ENCODE data around the gene PDCL3.

Gene PDCL3

GRCh38 chr2:100524331-100524730 lies 38.5 kb upstream of the PDCL3 start:
- peak; percentile 29 for DNase-seq
- H3K27ac ChIP-seq: no peak overlapping the region
- no peaks in the 10 kb centered on the region for H3K27me3 ChIP-seq (replicated peaks)
- in situ Hi-C loops (cut with HindIII; ENCODE audit: low pct_ligation_motif_present, low sequenced_read_pairs): no loop called here
- TF ChIP-seq CTCF (IDR thresholded peaks at IDR 0.05; ENCODE audit: low read depth, low read length, missing control alignments): no peak
- no peak overlapping the region for H3K4me3 ChIP-seq (ENCODE audit: low read depth, low read length)
- no peaks in the 10 kb centered on the region for H3K36me3 ChIP-seq (replicated peaks)

- Histone ChIP-seq H3K27ac (no peak overlapping the region), H3K36me3 (replicated peaks) (no peaks in the 10 kb centered on the region), H3K27me3 (replicated peaks) (no peaks in the 10 kb centered on the region), H3K4me3 (ENCODE audit: low read depth, low read length) (no peak overlapping the region)
- in situ Hi-C loops (cut with HindIII; ENCODE audit: low pct_ligation_motif_present, low sequenced_read_pairs): no loop called here
- no peak for DNase-seq
- TF ChIP-seq CTCF (IDR thresholded peaks at IDR 0.05; ENCODE audit: low read depth, low read length, missing control alignments): no peak
Observed at GRCh38 chr2:100526868-100527267, 35.9 kb upstream of the PDCL3 start.

- in situ Hi-C loops (cut with HindIII; ENCODE audit: low pct_ligation_motif_present, low sequenced_read_pairs): no loop called here
- no peak for TF ChIP-seq CTCF (IDR thresholded peaks at IDR 0.05; ENCODE audit: low read depth, low read length, missing control alignments)
- no peaks in the 10 kb centered on the region for H3K27me3 ChIP-seq (replicated peaks)
- H3K4me3 ChIP-seq (ENCODE audit: low read depth, low read length): no peak overlapping the region
- no peak overlapping the region for H3K27ac ChIP-seq
- no peaks in the 10 kb centered on the region for H3K36me3 ChIP-seq (replicated peaks)
- DNase-seq: no peak
Observed at GRCh38 chr2:100527440-100528015, 35.3 kb upstream of the PDCL3 start.

- TF ChIP-seq CTCF (IDR thresholded peaks at IDR 0.05; ENCODE audit: low read depth, low read length, missing control alignments): no peak
- no peak for DNase-seq
- no peaks in the 10 kb centered on the region for H3K36me3 ChIP-seq (replicated peaks)
- H3K27ac ChIP-seq: no peak overlapping the region
- H3K4me3 ChIP-seq (ENCODE audit: low read depth, low read length): no peak overlapping the region
- H3K27me3 ChIP-seq (replicated peaks): no peaks in the 10 kb centered on the region
- in situ Hi-C loops (cut with HindIII; ENCODE audit: low pct_ligation_motif_present, low sequenced_read_pairs): no loop called here
Observed at GRCh38 chr2:100529176-100529575, 33.6 kb upstream of the PDCL3 start.

- Histone ChIP-seq H3K4me3 (ENCODE audit: low read depth, low read length) (no peak overlapping the region), H3K27ac (no peak overlapping the region), H3K27me3 (replicated peaks) (no peaks in the 10 kb centered on the region), H3K36me3 (replicated peaks) (no peaks in the 10 kb centered on the region)
- no peak for DNase-seq
- no peak for TF ChIP-seq CTCF (IDR thresholded peaks at IDR 0.05; ENCODE audit: low read depth, low read length, missing control alignments)
- in situ Hi-C loops (cut with HindIII; ENCODE audit: low pct_ligation_motif_present, low sequenced_read_pairs): no loop called here
Observed at GRCh38 chr2:100529900-100530299, 32.9 kb upstream of the PDCL3 start.

GRCh38 chr2:100535855-100536254 lies 26.9 kb upstream of the PDCL3 start:
- Histone ChIP-seq H3K4me3 (ENCODE audit: low read depth, low read length) (no peak overlapping the region), H3K27ac (no peak overlapping the region), H3K27me3 (replicated peaks) (no peaks in the 10 kb centered on the region), H3K36me3 (replicated peaks) (no peaks in the 10 kb centered on the region)
- no peak for DNase-seq
- in situ Hi-C loops (cut with HindIII; ENCODE audit: low pct_ligation_motif_present, low sequenced_read_pairs): no loop called here
- no peak for TF ChIP-seq CTCF (IDR thresholded peaks at IDR 0.05; ENCODE audit: low read depth, low read length, missing control alignments)

Measured in brain microvascular endothelial cell (primary cell).